HG02943 (cell line): ENCODE data around the gene SBF1.
"Not testable (repeated sequence)": the region's sequence is repeated elsewhere in the genome, so short reads cannot be mapped to it uniquely, and the experiment has no call there.

Experiments
- ATAC-seq: cut with Tn5 transposase; IDR thresholded peaks from one replicate; pipeline ENCODE4 v1.9.1; 2021; ENCODE audit warnings: mild to moderate bottlenecking, low read depth, moderate library complexity; ENCODE audit not compliant: unreplicated experiment

SBF1 gene

DNA sequence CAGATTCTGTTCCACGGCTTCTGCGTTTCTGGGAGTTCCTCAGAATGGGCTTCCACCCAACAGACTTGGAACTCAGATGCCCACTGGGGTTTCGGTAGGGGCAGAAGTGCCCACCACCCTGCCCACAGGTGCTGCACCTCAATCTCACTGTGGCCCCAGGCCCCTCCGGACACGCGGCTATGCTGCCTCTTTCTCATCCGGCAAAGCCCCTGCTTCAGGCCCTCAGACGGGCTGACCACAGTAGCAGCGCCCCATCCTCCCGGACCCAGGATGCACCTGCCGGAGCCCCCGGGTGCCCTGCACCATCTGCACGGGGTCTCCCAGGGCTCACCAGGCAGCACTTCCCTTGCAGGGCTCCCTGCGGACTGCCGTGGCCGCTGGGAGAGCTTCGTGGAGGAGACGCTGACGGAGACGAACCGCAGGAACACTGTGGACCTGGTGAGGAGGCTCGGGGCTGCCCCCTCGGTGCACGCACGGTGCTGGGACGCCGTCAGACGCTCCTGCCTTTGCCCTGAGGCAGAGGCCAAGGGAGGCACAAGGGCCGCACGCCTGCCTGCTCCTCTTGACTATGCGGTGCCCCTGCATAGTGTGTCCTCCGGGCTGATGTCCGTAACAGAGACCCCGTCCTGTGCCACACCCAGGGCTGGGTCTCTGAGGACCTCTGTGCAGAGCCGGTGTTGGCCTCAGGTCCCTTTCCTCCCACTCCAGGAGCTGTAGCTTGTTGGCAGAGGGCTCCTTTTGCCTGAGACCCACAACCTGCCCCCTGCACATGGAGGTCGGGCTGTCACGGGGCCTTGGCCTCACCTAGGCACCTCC, 38.6 kb downstream of the SBF1 start:
- no peak for ATAC-seq

DNA sequence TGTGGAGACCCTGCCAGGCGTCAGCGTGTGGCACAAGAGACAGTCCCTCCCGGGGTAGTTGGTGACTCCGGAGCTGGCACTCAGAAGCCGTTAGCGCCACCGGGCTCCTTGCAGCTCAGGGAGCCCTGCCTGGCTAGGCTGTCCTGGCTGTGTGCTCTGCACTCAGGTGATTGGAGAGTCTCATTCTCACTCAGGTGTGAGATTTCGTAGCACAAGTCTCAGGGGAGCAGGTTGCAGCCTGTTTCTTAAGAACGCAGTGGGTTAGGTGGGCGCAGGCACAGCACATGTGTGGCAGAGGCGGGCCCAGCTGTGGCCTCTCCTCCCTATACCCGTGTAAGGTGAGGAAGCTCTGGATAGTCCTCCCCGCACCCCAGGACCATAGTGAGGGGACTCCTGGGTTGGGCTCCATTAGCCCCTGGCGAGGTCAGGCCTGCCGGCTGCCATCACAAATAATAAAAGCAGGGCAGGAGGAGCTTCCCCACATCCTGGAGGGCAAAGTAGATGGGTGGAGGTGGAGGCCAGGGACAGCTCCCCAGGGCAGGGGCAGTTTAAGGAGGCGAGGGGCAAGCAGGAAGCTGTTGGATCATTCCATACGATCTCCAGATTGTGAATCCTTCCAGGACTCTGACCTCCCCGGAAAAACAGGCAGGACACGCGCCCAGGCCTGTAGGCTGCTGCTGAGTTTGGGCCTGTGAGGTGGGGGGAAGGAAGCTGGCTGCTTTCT, 39.4 kb downstream of the SBF1 start:
- no peak for ATAC-seq

GRCh38 chr22:50434849-50435248, 40.0 kb downstream of the SBF1 start:
- no peak for ATAC-seq

GRCh38 chr22:50432877-50433510, 41.8 kb downstream of the SBF1 start:
- ATAC-seq = not testable (repeated sequence)

GRCh38 chr22:50432131-50432876, 42.5 kb downstream of the SBF1 start:
- ATAC-seq = no peak

GRCh38 chr22:50425179-50425916, 49.5 kb downstream of the SBF1 start:
- ATAC-seq = no peak

DNA sequence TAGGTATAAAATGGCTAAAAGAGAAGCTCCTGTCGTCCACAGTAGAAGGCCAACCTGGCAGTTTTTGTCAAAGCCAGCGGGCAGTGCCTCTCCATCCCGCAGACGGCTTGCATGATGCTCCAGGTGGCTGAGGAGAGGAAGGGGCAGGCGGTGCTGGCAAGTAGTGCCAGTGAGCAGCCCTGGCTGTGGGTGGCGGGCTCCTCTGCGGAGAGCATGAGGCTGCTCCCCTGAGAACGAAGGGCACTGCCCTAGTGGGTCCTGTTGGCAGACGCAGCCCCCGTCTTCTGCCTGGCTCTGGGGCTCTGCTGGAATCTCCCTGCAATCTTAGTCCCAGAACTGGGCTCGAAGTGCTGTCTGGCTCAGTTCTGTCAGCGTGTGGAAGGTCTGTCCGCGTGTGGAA, 50.9 kb downstream of the SBF1 start:
- ATAC-seq = no peak

DNA sequence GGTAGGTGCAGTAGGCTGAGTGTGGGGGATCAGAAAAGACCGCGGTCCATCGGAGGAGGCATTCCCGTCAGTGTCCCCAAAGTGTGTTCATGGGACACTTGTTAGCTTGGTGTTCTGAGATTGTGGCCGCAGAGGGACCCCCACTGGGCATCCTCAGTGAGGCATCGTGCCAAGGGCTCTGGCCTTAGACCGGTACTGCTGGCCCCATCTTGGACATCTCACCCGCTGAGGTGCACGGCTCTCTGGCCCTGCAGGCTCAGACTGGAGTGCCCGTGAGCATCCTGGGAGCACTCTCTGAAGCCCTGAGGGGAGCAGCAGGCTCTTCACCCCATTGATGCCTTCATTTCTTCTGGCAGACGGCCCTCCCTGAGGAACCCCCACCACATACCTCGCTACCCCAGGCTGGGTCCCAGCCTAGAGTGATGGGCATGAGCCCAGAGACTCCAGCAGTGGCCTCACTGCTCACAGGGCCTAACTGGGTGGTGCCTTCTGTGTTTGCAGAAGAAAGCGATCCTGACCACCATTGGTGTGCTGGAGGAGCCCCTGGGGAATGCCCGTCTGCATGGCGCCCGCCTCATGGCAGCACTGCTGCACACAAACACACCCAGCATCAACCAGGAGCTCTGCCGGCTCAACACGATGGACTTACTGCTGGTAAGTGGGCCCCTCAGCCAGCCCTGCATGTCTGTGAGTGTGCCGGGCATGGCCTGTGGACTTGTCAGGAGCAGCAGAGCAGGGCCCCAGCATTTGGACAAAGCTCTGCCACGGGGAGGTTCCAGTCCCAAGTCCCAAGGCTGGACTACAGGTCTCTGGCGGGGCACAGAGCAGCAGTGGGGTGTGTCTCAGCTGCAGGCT, 51.6 kb downstream of the SBF1 start:
- ATAC-seq = no peak

DNA sequence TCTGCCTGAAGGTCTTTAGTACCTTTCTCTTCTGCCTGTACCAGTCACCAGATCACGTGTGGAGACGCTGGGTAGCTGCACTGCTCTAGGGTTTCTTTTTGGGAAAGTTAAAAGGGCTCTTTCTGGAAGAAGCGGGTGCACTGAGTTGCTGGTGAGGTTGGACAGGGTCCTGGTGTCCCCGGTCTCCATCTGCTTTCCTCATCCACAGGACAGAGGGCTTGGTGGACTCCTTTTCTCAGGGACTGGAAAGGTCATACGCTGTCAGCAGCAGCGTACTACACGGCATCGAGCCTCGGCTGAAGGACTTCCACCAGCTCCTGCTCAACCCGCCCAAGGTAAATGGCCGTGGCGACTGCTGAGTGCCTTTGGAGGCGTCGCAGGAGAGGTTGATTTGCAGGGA, 52.8 kb downstream of the SBF1 start:
- ATAC-seq = no peak

DNA sequence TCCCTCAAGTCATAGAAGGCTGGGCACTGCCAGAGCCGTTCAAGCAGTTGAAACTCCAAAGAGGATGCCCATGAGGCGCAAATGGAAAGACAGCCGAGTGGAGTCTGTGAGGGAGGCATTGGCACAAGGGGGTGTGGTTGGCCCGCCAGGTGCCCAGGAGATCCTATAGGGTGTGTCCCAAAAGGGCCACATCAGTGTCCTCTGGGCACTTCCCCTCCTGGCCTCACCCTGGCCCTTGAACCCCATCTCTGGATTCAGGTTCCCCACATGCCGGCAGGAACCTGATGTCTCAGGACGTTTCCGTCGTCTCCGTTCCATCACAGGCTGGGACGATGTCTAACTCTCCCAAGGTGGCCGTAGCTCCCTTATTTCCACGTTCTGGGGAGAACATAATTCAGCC, 54.3 kb downstream of the SBF1 start:
- ATAC-seq = no peak

DNA sequence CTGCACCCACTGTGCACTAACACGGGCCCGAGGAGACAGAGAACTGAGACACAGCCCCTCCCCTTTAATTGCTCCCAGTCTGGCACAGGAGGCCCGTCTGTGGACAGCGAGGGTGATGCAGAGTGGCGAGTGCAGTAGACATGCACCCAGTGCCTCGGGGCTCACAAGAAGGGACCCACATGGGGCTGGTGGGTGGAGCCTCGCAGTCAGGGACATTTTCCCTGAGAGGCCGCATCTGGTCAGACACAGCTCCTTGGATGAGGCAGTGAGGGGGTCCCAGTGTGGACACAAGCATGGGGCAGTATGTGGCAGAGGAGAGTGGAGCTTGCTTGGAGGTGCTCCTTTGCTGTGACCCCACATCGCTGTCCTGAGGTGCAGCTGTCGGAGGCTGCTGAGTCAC, 54.8 kb downstream of the SBF1 start:
- no peak for ATAC-seq

DNA sequence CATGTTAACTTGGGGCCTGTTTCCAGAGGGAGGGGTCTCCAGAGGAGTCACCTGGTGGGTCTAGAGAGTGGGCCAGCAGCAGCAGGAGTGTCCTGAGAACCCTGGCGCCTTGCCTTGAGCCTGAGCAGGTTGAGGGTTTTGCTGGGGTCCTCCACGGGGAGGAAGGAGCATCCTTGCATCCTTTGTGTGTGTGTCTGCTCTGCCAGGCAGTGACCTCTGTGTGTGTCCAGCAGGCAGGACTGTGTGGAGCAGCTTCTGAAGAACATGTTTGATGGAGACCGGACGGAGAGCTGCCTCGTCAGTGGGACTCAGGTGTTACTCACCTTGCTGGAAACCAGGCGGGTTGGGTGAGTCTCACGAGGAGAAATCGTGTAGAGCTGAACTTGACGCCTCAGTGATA, 55.7 kb downstream of the SBF1 start:
- ATAC-seq = no peak

DNA sequence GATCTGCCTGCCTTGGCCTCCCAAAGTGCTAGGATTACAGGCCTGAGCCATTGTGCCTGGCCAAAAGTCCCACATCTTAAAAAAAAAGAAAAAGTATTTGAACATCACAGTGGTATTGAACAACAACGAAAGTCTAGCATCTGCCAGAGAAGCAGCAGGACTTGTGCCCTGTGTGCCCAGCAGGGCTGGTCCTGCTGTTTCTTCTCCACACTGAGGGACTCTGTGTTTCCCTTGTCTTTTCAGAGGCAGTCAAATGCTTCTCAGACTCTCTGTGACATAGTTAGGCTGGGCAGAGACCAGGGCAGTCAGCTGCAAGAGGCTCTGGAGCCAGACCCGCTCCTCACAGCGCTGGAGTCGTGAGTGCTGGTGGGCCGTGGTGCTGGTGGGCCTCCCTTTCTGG, 56.2 kb downstream of the SBF1 start:
- ATAC-seq = no peak

DNA sequence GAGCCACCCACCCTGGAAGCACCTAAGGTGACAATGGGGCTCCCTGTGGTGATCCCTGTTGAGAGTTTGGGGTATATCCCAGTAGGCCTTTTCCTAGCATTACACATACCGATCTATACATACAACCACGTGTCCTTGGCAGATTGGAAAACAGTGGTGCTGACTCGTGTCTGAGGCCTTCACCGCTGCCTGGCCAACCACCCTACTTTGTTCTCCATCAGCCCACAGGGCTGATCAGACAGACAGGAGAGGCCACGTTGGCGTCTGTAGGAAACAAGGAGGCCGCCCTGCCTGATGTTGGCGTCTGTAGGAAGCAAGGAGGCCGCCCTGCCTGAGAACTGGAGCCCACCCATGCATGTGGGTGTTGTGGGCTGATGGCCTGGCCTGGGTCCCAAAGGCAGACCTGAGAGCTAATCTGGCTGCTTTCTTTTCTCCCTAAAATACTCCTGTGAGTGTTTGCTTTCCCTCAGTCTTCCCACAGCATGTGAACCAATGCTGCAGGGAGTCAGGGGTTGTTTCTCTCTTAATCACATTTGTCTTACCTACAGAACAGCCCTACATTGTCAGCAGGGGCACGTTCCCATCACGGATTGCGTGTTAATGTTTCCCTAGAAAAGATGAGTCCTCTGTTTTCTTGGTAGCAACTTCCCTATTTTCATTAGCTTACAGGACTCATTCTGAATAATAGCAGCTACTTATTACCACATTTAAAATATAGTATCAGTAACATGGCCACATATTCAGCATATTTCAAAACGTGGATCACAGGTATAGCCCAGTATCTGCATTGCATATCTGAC, 57.2 kb downstream of the SBF1 start:
- ATAC-seq = no peak

DNA sequence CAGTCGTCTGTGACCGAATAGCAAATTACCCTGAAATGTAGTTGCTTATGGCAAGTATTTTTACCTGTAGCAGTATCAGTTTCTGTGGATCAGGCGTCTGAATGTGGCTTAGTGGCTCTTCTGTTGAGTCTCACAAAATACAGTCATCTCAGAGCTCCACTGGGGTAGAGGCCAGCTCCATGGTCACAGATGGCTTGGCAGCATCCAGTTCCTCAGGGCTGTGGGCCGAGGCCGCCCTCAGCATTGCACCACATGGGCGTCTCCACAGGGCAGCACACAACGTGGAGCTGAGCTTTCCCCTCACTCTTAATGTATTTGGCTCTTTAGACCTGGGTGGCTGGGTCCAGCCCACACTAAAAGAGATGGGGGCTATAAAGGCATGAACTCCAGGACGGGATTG, 57.8 kb downstream of the SBF1 start:
- no peak for ATAC-seq

DNA sequence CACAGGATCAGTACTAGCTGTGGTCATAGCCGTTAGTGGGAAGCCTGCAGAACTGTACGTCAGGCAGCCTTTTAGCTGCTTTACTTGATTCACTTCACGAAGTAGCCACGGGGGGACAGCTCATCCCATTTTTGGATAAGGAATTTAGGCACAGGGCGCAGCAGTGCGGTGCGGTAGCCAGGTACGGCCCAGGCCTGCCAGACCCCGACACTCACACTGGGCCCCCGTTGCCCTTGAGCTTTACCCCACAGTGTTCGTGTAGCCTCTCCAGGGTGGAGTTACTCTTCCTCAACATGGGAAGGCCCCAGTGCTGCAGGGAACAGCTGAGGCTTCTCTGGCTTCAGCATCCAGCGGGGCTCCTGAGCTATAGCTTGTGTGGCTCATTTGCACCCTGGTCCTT, 59.4 kb downstream of the SBF1 start:
- ATAC-seq = no peak

- no peak for ATAC-seq
Measured at GRCh38 chr22:50414476-50415248, 60.2 kb downstream of the SBF1 start.

GRCh38 chr22:50408954-50409353, 65.9 kb downstream of the SBF1 start:
- not testable (repeated sequence) for ATAC-seq
